B cell (primary cell): ENCODE results near the gene CBLB.

ENCODE experiments used
- CTCF ChIP-seq: fragments of 200-600 bp; IDR thresholded peaks from one replicate; pipeline ENCODE4 v1.8.0; 2022; ENCODE audit warnings: antibody characterized with exemption, mild to moderate bottlenecking
- EZH2 ChIP-seq: IDR thresholded peaks from 2 replicates; pipeline ENCODE4 v1.6.1; 2012; ENCODE audit warnings: borderline replicate concordance, low read depth, mild to moderate bottlenecking, moderate library complexity, low read length; ENCODE audit not compliant: insufficient read depth, poor library complexity, severe bottlenecking

DNA sequence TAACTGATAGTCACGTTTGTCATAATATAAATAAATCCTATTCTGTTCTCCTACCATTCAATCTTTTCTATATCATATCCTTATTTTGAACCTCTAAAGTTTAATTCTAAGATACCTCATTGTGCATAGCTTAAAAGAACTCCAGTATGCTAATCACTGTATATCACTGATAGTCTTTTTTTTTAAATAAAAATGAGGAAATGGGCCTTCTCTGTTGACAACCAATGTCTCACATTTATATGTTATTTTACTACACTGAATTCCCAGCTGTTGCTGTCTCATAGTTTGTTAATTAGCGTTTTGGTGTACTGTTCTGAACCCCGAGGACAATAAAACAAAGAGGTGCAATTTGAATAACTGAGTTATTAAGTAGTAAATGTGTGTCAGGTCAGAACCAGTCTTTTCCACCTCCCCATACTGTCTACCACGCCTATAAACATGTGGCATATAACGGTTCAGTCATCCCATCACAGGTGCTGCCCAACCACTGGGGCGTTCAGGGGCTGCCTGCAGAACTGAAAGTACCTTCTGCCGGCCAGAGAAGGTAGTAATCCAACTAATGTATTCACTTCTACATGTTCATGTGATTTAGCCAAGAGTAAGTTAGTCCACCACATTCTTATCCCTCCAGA, 14.9 kb downstream of the CBLB start:
- peak; percentile 20 for TF ChIP-seq CTCF
- TF ChIP-seq EZH2, result no peak
